ENCODE measurements around the gene RABEPK.

GRCh38 chr9:125233678-125234077 is 33.3 kb downstream of the RABEPK start:
- TF ChIP-seq CTCF (IDR thresholded peaks at IDR 0.05) (no peak), POLR2A (IDR thresholded peaks at IDR 0.05) (no peak), POLR2AphosphoS5 (IDR thresholded peaks at IDR 0.05) (no peak), EP300 (IDR thresholded peaks at IDR 0.05) (no peak)

Measured in suprapubic skin (tissue), 4 donors.